HEK293 (cell line): ENCODE results near the gene DENND1A.

Source experiments
- GFI1B ChIP-seq: fragments of 450-650 bp; formaldehyde crosslinking; IDR thresholded peaks from 2 replicates; pipeline ENCODE4 v1.5.1; 2016; ENCODE audit warnings: missing biosample characterization, missing genetic modification characterization
- GLI2 ChIP-seq: fragments of 450-650 bp; formaldehyde crosslinking; IDR thresholded peaks from 2 replicates; pipeline ENCODE4; 2017; ENCODE audit warnings: missing biosample characterization, missing genetic modification characterization, low read depth, borderline replicate concordance
- KLF16 ChIP-seq: fragments of 450-650 bp; formaldehyde crosslinking; IDR thresholded peaks from 2 replicates; pipeline ENCODE4 v1.5.1; 2017; ENCODE audit warnings: missing biosample characterization, missing genetic modification characterization
- MYNN ChIP-seq: fragments of 450-650 bp; formaldehyde crosslinking; IDR thresholded peaks from 2 replicates; pipeline ENCODE4 v1.5.1; 2016; ENCODE audit warnings: missing biosample characterization, missing genetic modification characterization, borderline replicate concordance
- OVOL3 ChIP-seq: fragments of 450-650 bp; formaldehyde crosslinking; IDR thresholded peaks from 2 replicates; pipeline ENCODE4 v1.5.1; 2016; ENCODE audit warnings: missing biosample characterization, missing genetic modification characterization
- PATZ1 ChIP-seq: fragments of 450-650 bp; formaldehyde crosslinking; IDR thresholded peaks from 2 replicates; pipeline ENCODE4 v1.5.1; 2016; ENCODE audit warnings: missing biosample characterization, missing genetic modification characterization
- RBAK ChIP-seq: fragments of 450-650 bp; formaldehyde crosslinking; IDR thresholded peaks from 2 replicates; pipeline ENCODE4 v1.5.1; 2016; ENCODE audit warnings: missing biosample characterization, missing genetic modification characterization
- SP3 ChIP-seq: fragments of 450-650 bp; formaldehyde crosslinking; IDR thresholded peaks from 2 replicates; pipeline ENCODE4 v1.5.1; 2016; ENCODE audit warnings: missing biosample characterization, missing genetic modification characterization
- ZBTB26 ChIP-seq: fragments of 450-650 bp; formaldehyde crosslinking; optimal IDR thresholded peaks from 2 replicates; pipeline ENCODE3; 2016; ENCODE audit warnings: missing biosample characterization, mild to moderate bottlenecking, missing genetic modification characterization
- ZBTB49 ChIP-seq: fragments of 450-650 bp; formaldehyde crosslinking; IDR thresholded peaks from 2 replicates; pipeline ENCODE4 v1.5.1; 2016; ENCODE audit warnings: missing biosample characterization, missing genetic modification characterization, low read depth
- ZIC2 ChIP-seq: fragments of 450-650 bp; formaldehyde crosslinking; IDR thresholded peaks from 2 replicates; pipeline ENCODE4 v1.5.1; 2016; ENCODE audit warnings: missing biosample characterization, missing genetic modification characterization
- ZNF114 ChIP-seq: fragments of 450-650 bp; formaldehyde crosslinking; IDR thresholded peaks from 2 replicates; pipeline ENCODE4 v1.5.0; 2017; ENCODE audit warnings: missing biosample characterization, missing genetic modification characterization
- ZNF132 ChIP-seq: fragments of 450-650 bp; formaldehyde crosslinking; IDR thresholded peaks from 2 replicates; pipeline ENCODE4 v1.5.1; 2017; ENCODE audit warnings: missing biosample characterization, missing genetic modification characterization, borderline replicate concordance
- ZNF133 ChIP-seq: fragments of 450-650 bp; formaldehyde crosslinking; IDR thresholded peaks from 2 replicates; pipeline ENCODE4 v1.5.1; 2016; ENCODE audit warnings: missing biosample characterization, missing genetic modification characterization
- ZNF157 ChIP-seq: fragments of 450-650 bp; formaldehyde crosslinking; IDR thresholded peaks from 2 replicates; pipeline ENCODE4 v1.5.1; 2016; ENCODE audit warnings: missing biosample characterization, missing genetic modification characterization
- ZNF184 ChIP-seq: fragments of 450-650 bp; IDR thresholded peaks from 2 replicates; pipeline ENCODE4 v1.5.1; 2018; ENCODE audit warnings: missing biosample characterization, mild to moderate bottlenecking, missing genetic modification characterization
- ZNF2 ChIP-seq: fragments of 450-650 bp; formaldehyde crosslinking; IDR thresholded peaks from 2 replicates; pipeline ENCODE4 v1.5.1; 2016; ENCODE audit warnings: missing biosample characterization, missing genetic modification characterization
- ZNF202 ChIP-seq: fragments of 450-650 bp; formaldehyde crosslinking; IDR thresholded peaks from 2 replicates; pipeline ENCODE4 v1.5.1; 2016; ENCODE audit warnings: missing biosample characterization, missing genetic modification characterization, borderline replicate concordance
- ZNF280D ChIP-seq: fragments of 450-650 bp; formaldehyde crosslinking; IDR thresholded peaks from 2 replicates; pipeline ENCODE4 v1.5.1; 2016; ENCODE audit warnings: missing biosample characterization, missing genetic modification characterization
- ZNF350 ChIP-seq: fragments of 450-650 bp; formaldehyde crosslinking; IDR thresholded peaks from 2 replicates; pipeline ENCODE4 v1.5.0; 2017; ENCODE audit warnings: missing biosample characterization, mild to moderate bottlenecking, missing genetic modification characterization
- ZNF366 ChIP-seq: fragments of 450-650 bp; formaldehyde crosslinking; conservative IDR thresholded peaks from 2 replicates; pipeline ENCODE4 v1.5.1; 2016; ENCODE audit warnings: missing biosample characterization, missing genetic modification characterization
- ZNF510 ChIP-seq: fragments of 450-650 bp; formaldehyde crosslinking; IDR thresholded peaks from 2 replicates; pipeline ENCODE4 v1.5.1; 2018; ENCODE audit warnings: mild to moderate bottlenecking, missing genetic modification characterization, missing biosample characterization; ENCODE audit not compliant: insufficient replicate concordance
- ZNF513 ChIP-seq: fragments of 450-650 bp; IDR thresholded peaks from 2 replicates; pipeline ENCODE4 v1.5.1; 2018; ENCODE audit warnings: missing biosample characterization, missing genetic modification characterization
- ZNF585B ChIP-seq: fragments of 450-650 bp; formaldehyde crosslinking; IDR thresholded peaks from 2 replicates; pipeline ENCODE4 v1.5.1; 2016; ENCODE audit warnings: missing biosample characterization, missing genetic modification characterization
- ZNF600 ChIP-seq: fragments of 450-650 bp; formaldehyde crosslinking; IDR thresholded peaks from 2 replicates; pipeline ENCODE4 v1.5.1; 2016; ENCODE audit warnings: missing biosample characterization, missing genetic modification characterization
- ZNF677 ChIP-seq: fragments of 450-650 bp; IDR thresholded peaks from 2 replicates; pipeline ENCODE4 v1.5.0; 2018; ENCODE audit warnings: missing biosample characterization, mild to moderate bottlenecking, missing genetic modification characterization, moderate library complexity
- ZNF785 ChIP-seq: fragments of 450-650 bp; formaldehyde crosslinking; IDR thresholded peaks from 2 replicates; pipeline ENCODE4 v1.5.1; 2016; ENCODE audit warnings: missing biosample characterization, missing genetic modification characterization
- ZNF830 ChIP-seq: fragments of 450-650 bp; IDR thresholded peaks from 2 replicates; pipeline ENCODE4 v1.5.0; 2018; ENCODE audit warnings: missing biosample characterization, missing genetic modification characterization, low read depth, mild to moderate bottlenecking, moderate library complexity
- ZSCAN5A ChIP-seq: fragments of 450-650 bp; formaldehyde crosslinking; IDR thresholded peaks from 2 replicates; pipeline ENCODE4 v1.5.1; 2016; ENCODE audit warnings: missing biosample characterization, missing genetic modification characterization

DENND1A gene

GRCh38 chr9:123687246-123687751, 242.6 kb downstream of the DENND1A start (continued):
- TF ChIP-seq ZSCAN5A (tag by site-specific recombination) (no peak), ZNF677 (tag by site-specific recombination) (no peak), ZIC2 (peak; percentile 50; the same call in 1 of the 2 replicates), ZNF366 (peak; percentile 88), SP3 (tag by site-specific recombination) (no peak), ZNF132 (tag by site-specific recombination) (no peak), GLI2 (tag by site-specific recombination) (peak; percentile 90), ZNF785 (tag by site-specific recombination) (no peak), ZNF600 (0 out of 2 replicates have a peak, but pooled peaks have one; percentile 36), ZNF513 (tag by site-specific recombination) (peak; percentile 52; the same call in 1 of the 2 replicates), MYNN (no peak), ZNF114 (no peak), ZNF157 (no peak), ZNF510 (tag by site-specific recombination) (no peak), GFI1B (tag by site-specific recombination) (peak; percentile 99), ZNF133 (tag by site-specific recombination) (no peak), PATZ1 (peak; percentile 82), ZBTB26 (no peak), ZNF184 (tag by site-specific recombination) (no peak), ZNF350 (no peak), ZNF2 (tag by site-specific recombination) (peak; percentile 86; the same call in 1 of the 2 replicates), OVOL3 (tag by site-specific recombination) (peak; percentile 61; the same call in 1 of the 2 replicates), ZNF280D (no peak), ZNF202 (tag by site-specific recombination) (no peak), KLF16 (tag by site-specific recombination) (peak; percentile 47; the same call in 1 of the 2 replicates), RBAK (no peak), ZNF830 (tag by site-specific recombination) (no peak), ZBTB49 (tag by site-specific recombination) (no peak), ZNF585B (tag by site-specific recombination) (no peak)
